ENCODE measurements around the gene DNMT3A.

DNA sequence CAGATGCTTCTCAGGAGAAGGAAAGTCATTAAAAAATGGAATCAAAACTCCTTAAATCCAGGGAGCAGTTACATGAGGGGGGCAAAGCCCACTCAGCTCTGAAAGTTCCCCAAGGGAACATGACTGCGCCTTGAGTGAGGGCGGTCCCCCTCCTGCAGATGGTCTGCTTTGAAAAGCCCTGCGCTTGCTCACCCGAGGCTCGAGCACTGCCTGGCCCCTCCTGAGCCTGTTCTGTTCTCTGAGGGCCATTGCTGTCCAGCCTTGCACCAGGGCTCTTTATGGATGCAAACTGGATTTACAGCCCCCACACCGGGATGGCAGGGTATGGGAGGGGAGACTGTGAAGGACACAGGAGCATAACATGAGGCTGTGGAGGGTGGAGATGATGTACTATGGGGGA lies 37.8 kb upstream of the DNMT3A start:
- TF ChIP-seq, protein P1, sequence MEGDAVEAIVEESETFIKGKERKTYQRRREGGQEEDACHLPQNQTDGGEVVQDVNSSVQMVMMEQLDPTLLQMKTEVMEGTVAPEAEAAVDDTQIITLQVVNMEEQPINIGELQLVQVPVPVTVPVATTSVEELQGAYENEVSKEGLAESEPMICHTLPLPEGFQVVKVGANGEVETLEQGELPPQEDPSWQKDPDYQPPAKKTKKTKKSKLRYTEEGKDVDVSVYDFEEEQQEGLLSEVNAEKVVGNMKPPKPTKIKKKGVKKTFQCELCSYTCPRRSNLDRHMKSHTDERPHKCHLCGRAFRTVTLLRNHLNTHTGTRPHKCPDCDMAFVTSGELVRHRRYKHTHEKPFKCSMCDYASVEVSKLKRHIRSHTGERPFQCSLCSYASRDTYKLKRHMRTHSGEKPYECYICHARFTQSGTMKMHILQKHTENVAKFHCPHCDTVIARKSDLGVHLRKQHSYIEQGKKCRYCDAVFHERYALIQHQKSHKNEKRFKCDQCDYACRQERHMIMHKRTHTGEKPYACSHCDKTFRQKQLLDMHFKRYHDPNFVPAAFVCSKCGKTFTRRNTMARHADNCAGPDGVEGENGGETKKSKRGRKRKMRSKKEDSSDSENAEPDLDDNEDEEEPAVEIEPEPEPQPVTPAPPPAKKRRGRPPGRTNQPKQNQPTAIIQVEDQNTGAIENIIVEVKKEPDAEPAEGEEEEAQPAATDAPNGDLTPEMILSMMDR (IDR thresholded peaks at IDR 0.05): no peak
- TF ChIP-seq POLR2AphosphoS5 (IDR thresholded peaks at IDR 0.05) (no peak), POLR2A (IDR thresholded peaks at IDR 0.05) (no peak), EP300 (IDR thresholded peaks at IDR 0.05) (no peak)

All from sigmoid colon (tissue), 4 donors.